DND-41 (cell line): Measurements from ENCODE around the gene COL4A1.

ENCODE experiments used
- CTCF ChIP-seq: IDR thresholded peaks from 2 replicates; pipeline ENCODE4 v1.5.1; 2012; ENCODE audit warnings: borderline replicate concordance, low read length, moderate library complexity, mild to moderate bottlenecking; ENCODE audit not compliant: poor library complexity, severe bottlenecking; ENCODE audit errors: extremely low read depth
- EZH2 ChIP-seq: IDR thresholded peaks from 3 replicates; pipeline ENCODE4 v1.6.1; 2012; ENCODE audit warnings: borderline replicate concordance, low read depth, mild to moderate bottlenecking, moderate library complexity, low read length, inconsistent platforms; ENCODE audit not compliant: severe bottlenecking

- no peak for TF ChIP-seq CTCF
- TF ChIP-seq EZH2, result no peak
These were observed 31.6 kb upstream of the COL4A1 start for GRCh38 chr13:110338441-110339101.
